Mesendoderm (in vitro differentiated cells): Measurements from ENCODE around the gene ATAD2B.
A peak's percentile ranks its signal among the peaks of the same experiment; 100 is the strongest.

Source experiments
- DNase-seq: peaks from one replicate; pipeline ENCODE4 v3.0.0; 2013
- H2AK5ac ChIP-seq: 2 replicates; pipeline ENCODE4 v1.6.1; 2013; ENCODE audit warnings: low read length, inconsistent platforms
- H2BK120ac ChIP-seq: 2 replicates; pipeline ENCODE4 v1.6.1; 2013; ENCODE audit warnings: low read depth, mild to moderate bottlenecking, low read length, moderate library complexity, mixed read lengths
- H2BK15ac ChIP-seq: replicated peaks from 2 replicates; pipeline ENCODE4 v1.6.1; 2013; ENCODE audit warnings: low read depth, mild to moderate bottlenecking, moderate library complexity
- H2BK5ac ChIP-seq: 2 replicates; pipeline ENCODE4 v1.6.1; 2013; ENCODE audit warnings: low read length, inconsistent platforms
- H3K18ac ChIP-seq: 2 replicates; pipeline ENCODE4 v1.6.1; 2013; ENCODE audit warnings: mild to moderate bottlenecking, low read length, mixed read lengths
- H3K23ac ChIP-seq: one replicate; pipeline ENCODE4 v1.6.1; 2013; ENCODE audit warnings: low read length
- H3K27ac ChIP-seq: 2 replicates; pipeline ENCODE4 v1.5.1; 2013; ENCODE audit warnings: low read depth, mild to moderate bottlenecking, inconsistent platforms, low read length, moderate library complexity
- H3K27me3 ChIP-seq: 2 replicates; pipeline ENCODE4 v1.6.1; 2013; ENCODE audit warnings: low read length, control low read depth, mild to moderate bottlenecking, inconsistent platforms; ENCODE audit not compliant: insufficient read depth, poor library complexity
- H3K36me3 ChIP-seq: 2 replicates; pipeline ENCODE4 v1.6.1; 2013; ENCODE audit warnings: low read length, inconsistent platforms; ENCODE audit not compliant: control insufficient read depth, insufficient read depth
- H3K4ac ChIP-seq: one replicate; pipeline ENCODE4 v1.6.1; 2013; ENCODE audit warnings: low read depth, mild to moderate bottlenecking, low read length, moderate library complexity
- H3K4me1 ChIP-seq: 2 replicates; pipeline ENCODE4 v1.6.1; 2013; ENCODE audit warnings: low read depth, low read length, inconsistent platforms; ENCODE audit not compliant: control insufficient read depth
- H3K4me2 ChIP-seq: 2 replicates; pipeline ENCODE4 v1.6.1; 2013; ENCODE audit warnings: low read length
- H3K4me3 ChIP-seq: 2 replicates; pipeline ENCODE4 v1.5.1; 2013; ENCODE audit warnings: mild to moderate bottlenecking, low read length
- H3K56ac ChIP-seq: one replicate; pipeline ENCODE4 v1.6.1; 2013; ENCODE audit warnings: low read length
- H3K79me1 ChIP-seq: 2 replicates; pipeline ENCODE4 v1.6.1; 2013; ENCODE audit warnings: low read length, inconsistent platforms
- H3K79me2 ChIP-seq: 2 replicates; pipeline ENCODE4 v1.6.1; 2013; ENCODE audit warnings: mild to moderate bottlenecking, low read length; ENCODE audit not compliant: control insufficient read depth, insufficient read depth
- H3K9ac ChIP-seq: 2 replicates; pipeline ENCODE4 v1.6.1; 2013; ENCODE audit warnings: low read length, inconsistent platforms
- H4K5ac ChIP-seq: one replicate; pipeline ENCODE4 v1.6.1; 2013; ENCODE audit warnings: low read length
- H4K8ac ChIP-seq: one replicate; pipeline ENCODE4 v1.6.1; 2013; ENCODE audit warnings: low read depth, mild to moderate bottlenecking, control low read depth, low read length, moderate library complexity
- WGBS: extraction: QIAGEN DNeasy Blood & Tissue Kit; methylation state at CpG from one replicate; pipeline ENCODE4 v1.1.7; 2013; ENCODE audit warnings: low lambda C conversion rate, missing lambda C conversion rate; ENCODE audit not compliant: insufficient coverage; ENCODE audit errors: extremely low coverage; 5-methylcytosine and 5-hydroxymethylcytosine counted together

The ATAD2B gene

GRCh38 chr2:23767876-23768621, 158.9 kb downstream of the ATAD2B start:
- H3K4me3 ChIP-seq: no peak overlapping the region
- H2BK5ac ChIP-seq: no peak overlapping the region
- no peaks in the 10 kb centered on the region for H3K27me3 ChIP-seq
- no peak overlapping the region for H2BK120ac ChIP-seq
- no peaks in the 10 kb centered on the region for H3K79me1 ChIP-seq
- H3K4me2 ChIP-seq: no peak overlapping the region
- no CpG with 5 or more reads among the region's 5 CpGs for WGBS
- H3K27ac ChIP-seq: no peak overlapping the region
- no peak overlapping the region for H4K8ac ChIP-seq
- H4K5ac ChIP-seq: no peak overlapping the region
- no peak overlapping the region for H3K23ac ChIP-seq
- H3K18ac ChIP-seq: no peak overlapping the region
- no peaks in the 10 kb centered on the region for H3K36me3 ChIP-seq
- no peak overlapping the region for H3K9ac ChIP-seq
- H2BK15ac ChIP-seq: no peak overlapping the region
- H3K4me1 ChIP-seq: no peaks in the 10 kb centered on the region
- H3K56ac ChIP-seq: no peak overlapping the region
- no peak for DNase-seq
- H3K79me2 ChIP-seq: no peaks in the 10 kb centered on the region
- no peak overlapping the region for H3K4ac ChIP-seq
- H2AK5ac ChIP-seq: no peak overlapping the region

GRCh38 chr2:23762141-23762540, 164.8 kb downstream of the ATAD2B start:
- no peaks in the 10 kb centered on the region for H3K79me2 ChIP-seq
- no peak overlapping the region for H3K27ac ChIP-seq
- H3K18ac ChIP-seq: no peak overlapping the region
- no peaks in the 10 kb centered on the region for H3K36me3 ChIP-seq
- H3K4me2 ChIP-seq: no peak overlapping the region
- no peak overlapping the region for H3K4ac ChIP-seq
- H2BK5ac ChIP-seq: no peak overlapping the region
- WGBS: no CpG with 5 or more reads among the region's 3 CpGs
- no peak overlapping the region for H3K4me3 ChIP-seq
- H2AK5ac ChIP-seq: no peak overlapping the region
- no peaks in the 10 kb centered on the region for H3K4me1 ChIP-seq
- H2BK120ac ChIP-seq: no peak overlapping the region
- H3K27me3 ChIP-seq: no peaks in the 10 kb centered on the region
- no peak overlapping the region for H4K8ac ChIP-seq
- H4K5ac ChIP-seq: no peak overlapping the region
- no peaks in the 10 kb centered on the region for H3K79me1 ChIP-seq
- H3K9ac ChIP-seq: no peak overlapping the region
- no peak overlapping the region for H3K23ac ChIP-seq
- H2BK15ac ChIP-seq: no peak overlapping the region
- no peak overlapping the region for H3K56ac ChIP-seq
- no peak for DNase-seq

GRCh38 chr2:23761638-23762037, 165.3 kb downstream of the ATAD2B start:
- Histone ChIP-seq H3K36me3 (no peaks in the 10 kb centered on the region), H3K23ac (no peak overlapping the region)

GRCh38 chr2:23760736-23761135, 166.2 kb downstream of the ATAD2B start:
- Histone ChIP-seq H2AK5ac (no peak overlapping the region), H3K36me3 (no peaks in the 10 kb centered on the region), H3K18ac (no peak overlapping the region), H3K4me1 (no peaks in the 10 kb centered on the region), H3K79me1 (no peaks in the 10 kb centered on the region), H4K8ac (no peak overlapping the region), H2BK15ac (no peak overlapping the region), H3K79me2 (no peaks in the 10 kb centered on the region), H3K4ac (no peak overlapping the region), H3K4me3 (no peak overlapping the region), H4K5ac (no peak overlapping the region), H3K23ac (no peak overlapping the region), H2BK120ac (no peak overlapping the region), H3K27me3 (no peaks in the 10 kb centered on the region), H3K56ac (no peak overlapping the region), H3K4me2 (no peak overlapping the region), H3K27ac (no peak overlapping the region), H2BK5ac (no peak overlapping the region), H3K9ac (no peak overlapping the region)
- no CpG with 5 or more reads among the region's 4 CpGs for WGBS
- DNase-seq: peak; percentile 43

More at GRCh38 chr2:23761638-23762037, 165.3 kb downstream of the ATAD2B start:
- H3K4me1 ChIP-seq: no peaks in the 10 kb centered on the region
- H3K27ac ChIP-seq: no peak overlapping the region
- DNase-seq: no peak
- H3K18ac ChIP-seq: no peak overlapping the region
- H2BK120ac ChIP-seq: no peak overlapping the region
- H4K5ac ChIP-seq: no peak overlapping the region
- H2AK5ac ChIP-seq: no peak overlapping the region
- no peaks in the 10 kb centered on the region for H3K79me2 ChIP-seq
- no peaks in the 10 kb centered on the region for H3K27me3 ChIP-seq
- WGBS: no CpG with 5 or more reads among the region's 1 CpG
- no peaks in the 10 kb centered on the region for H3K79me1 ChIP-seq
- H3K9ac ChIP-seq: no peak overlapping the region
- H4K8ac ChIP-seq: no peak overlapping the region
- no peak overlapping the region for H2BK15ac ChIP-seq
- no peak overlapping the region for H3K56ac ChIP-seq
- no peak overlapping the region for H2BK5ac ChIP-seq
- no peak overlapping the region for H3K4me3 ChIP-seq
- no peak overlapping the region for H3K4me2 ChIP-seq
- H3K4ac ChIP-seq: no peak overlapping the region

- H3K79me2 ChIP-seq: no peaks in the 10 kb centered on the region
- no peak overlapping the region for H3K23ac ChIP-seq
- no peak overlapping the region for H4K8ac ChIP-seq
- H2BK120ac ChIP-seq: no peak overlapping the region
- no peak overlapping the region for H3K27ac ChIP-seq
- no peak overlapping the region for H3K4me2 ChIP-seq
- H4K5ac ChIP-seq: no peak overlapping the region
- H2BK15ac ChIP-seq: no peak overlapping the region
- WGBS: 100% methylated on average over 3 of the region's 6 CpGs
- H3K4ac ChIP-seq: no peak overlapping the region
- H3K27me3 ChIP-seq: no peaks in the 10 kb centered on the region
- H2AK5ac ChIP-seq: no peak overlapping the region
- H3K4me1 ChIP-seq: peaks cover 2% of the 10 kb centered on the region
- no peak overlapping the region for H3K18ac ChIP-seq
- H3K36me3 ChIP-seq: no peaks in the 10 kb centered on the region
- H3K9ac ChIP-seq: no peak overlapping the region
- H3K79me1 ChIP-seq: no peaks in the 10 kb centered on the region
- peak; percentile 43 for DNase-seq
- H3K4me3 ChIP-seq: no peak overlapping the region
- H3K56ac ChIP-seq: no peak overlapping the region
- H2BK5ac ChIP-seq: no peak overlapping the region
Observed at GRCh38 chr2:23757686-23758433, 169.1 kb downstream of the ATAD2B start.
